Measurements from ENCODE around the gene OR2J2. TPM values are rescaled to one million over a fixed set of nuclear protein-coding genes. Genes with fewer than 3 reads are reported as not detected.
"Not testable (repeated sequence)": the region's sequence is repeated elsewhere in the genome, so short reads cannot be mapped to it uniquely, and the experiment has no call there.

The OR2J2 gene
- under 1 TPM in 1 of 2 donors, not detected in 1; 0.74 TPM for total RNA-seq

DNA sequence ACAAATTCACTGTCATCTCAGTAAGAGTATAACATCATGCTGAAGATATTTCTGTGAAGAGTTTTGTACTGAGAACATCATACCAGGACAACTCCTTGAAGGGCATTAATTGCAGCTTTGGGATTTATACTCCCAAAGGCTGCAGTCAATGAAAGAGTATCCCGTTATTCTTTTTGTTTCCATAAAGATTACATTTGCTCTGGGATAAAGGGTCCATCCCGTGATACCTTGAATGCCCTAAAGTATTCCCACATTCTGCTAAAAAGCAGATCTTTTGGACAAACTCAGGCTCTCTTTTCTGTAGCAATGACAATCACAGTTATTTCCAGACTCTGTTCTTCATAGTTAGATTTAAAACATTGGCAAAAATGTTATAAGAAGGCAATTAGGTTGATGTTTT is at the start of gene OR2J2:
Gene OR2J2 (plus strand): TSS at position 301 of the 400 bp plus-strand sequence. CDS start 2,729 bp downstream, outside the sequence.
- H3K27me3 ChIP-seq (replicated peaks; ENCODE audit: insufficient read depth); H3K4me3 ChIP-seq; DNase-seq (ENCODE audit: low spot score); H3K27ac ChIP-seq; H3K9me3 ChIP-seq; H3K36me3 ChIP-seq; intact Hi-C loops (cut with DNase I); H3K4me1 ChIP-seq (replicated peaks): not testable (repeated sequence)
- 75% methylated on average over 2 of the region's 2 CpGs for WGBS

- no peak for DNase-seq (ENCODE audit: low spot score)
- no peak for TF ChIP-seq POLR2A (IDR thresholded peaks at IDR 0.05)
- TF ChIP-seq, protein P1, sequence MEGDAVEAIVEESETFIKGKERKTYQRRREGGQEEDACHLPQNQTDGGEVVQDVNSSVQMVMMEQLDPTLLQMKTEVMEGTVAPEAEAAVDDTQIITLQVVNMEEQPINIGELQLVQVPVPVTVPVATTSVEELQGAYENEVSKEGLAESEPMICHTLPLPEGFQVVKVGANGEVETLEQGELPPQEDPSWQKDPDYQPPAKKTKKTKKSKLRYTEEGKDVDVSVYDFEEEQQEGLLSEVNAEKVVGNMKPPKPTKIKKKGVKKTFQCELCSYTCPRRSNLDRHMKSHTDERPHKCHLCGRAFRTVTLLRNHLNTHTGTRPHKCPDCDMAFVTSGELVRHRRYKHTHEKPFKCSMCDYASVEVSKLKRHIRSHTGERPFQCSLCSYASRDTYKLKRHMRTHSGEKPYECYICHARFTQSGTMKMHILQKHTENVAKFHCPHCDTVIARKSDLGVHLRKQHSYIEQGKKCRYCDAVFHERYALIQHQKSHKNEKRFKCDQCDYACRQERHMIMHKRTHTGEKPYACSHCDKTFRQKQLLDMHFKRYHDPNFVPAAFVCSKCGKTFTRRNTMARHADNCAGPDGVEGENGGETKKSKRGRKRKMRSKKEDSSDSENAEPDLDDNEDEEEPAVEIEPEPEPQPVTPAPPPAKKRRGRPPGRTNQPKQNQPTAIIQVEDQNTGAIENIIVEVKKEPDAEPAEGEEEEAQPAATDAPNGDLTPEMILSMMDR (IDR thresholded peaks at IDR 0.05), result no peak
- TF ChIP-seq POLR2AphosphoS5 (IDR thresholded peaks at IDR 0.05), result no peak
- no peaks in the 10 kb centered on the region for H3K36me3 ChIP-seq
- 65% methylated on average over 14 of the region's 15 CpGs for WGBS
- no peaks in the 10 kb centered on the region for H3K27me3 ChIP-seq (replicated peaks; ENCODE audit: insufficient read depth)
- no peak overlapping the region for H3K4me3 ChIP-seq
- no peak overlapping the region for H3K27ac ChIP-seq
- intact Hi-C loops (cut with DNase I), result no loop called here
- no peaks in the 10 kb centered on the region for H3K9me3 ChIP-seq
- no peaks in the 10 kb centered on the region for H3K4me1 ChIP-seq (replicated peaks)
Observed at GRCh38 chr6:29129326-29130012, 41.2 kb upstream of the OR2J2 start.

DNA sequence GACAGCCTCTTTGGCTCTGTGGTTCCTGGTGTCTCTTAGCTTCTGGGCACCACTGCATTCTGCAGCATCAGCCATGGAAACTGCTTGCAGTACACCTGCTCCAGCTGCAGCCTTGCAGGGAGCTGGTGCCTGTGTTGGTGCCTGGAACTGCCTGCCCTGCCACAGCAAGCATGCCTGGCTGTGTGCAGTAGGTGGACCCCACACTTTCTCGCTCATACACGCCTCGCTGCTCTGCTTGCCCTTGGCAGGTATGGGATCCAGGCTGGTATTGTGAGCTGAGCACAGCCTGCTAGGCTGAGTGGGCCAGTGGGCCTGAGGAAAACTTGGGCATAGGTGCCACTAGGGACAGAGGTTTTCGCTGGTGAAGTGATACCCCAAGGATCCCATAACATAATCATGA is 40.1 kb upstream of the OR2J2 start:
- TF ChIP-seq, protein P1 (IDR thresholded peaks at IDR 0.05), result no peak
- no peak for TF ChIP-seq POLR2A (IDR thresholded peaks at IDR 0.05)
- 69% methylated on average over 4 of the region's 4 CpGs for WGBS
- no peaks in the 10 kb centered on the region for H3K36me3 ChIP-seq
- no peaks in the 10 kb centered on the region for H3K4me1 ChIP-seq (replicated peaks)
- H3K27me3 ChIP-seq (replicated peaks; ENCODE audit: insufficient read depth), result no peaks in the 10 kb centered on the region
- H3K9me3 ChIP-seq, result no peaks in the 10 kb centered on the region
- H3K4me3 ChIP-seq, result no peak overlapping the region
- DNase-seq (ENCODE audit: low spot score), result no peak
- intact Hi-C loops (cut with DNase I), result no loop called here
- H3K27ac ChIP-seq, result no peak overlapping the region

DNA sequence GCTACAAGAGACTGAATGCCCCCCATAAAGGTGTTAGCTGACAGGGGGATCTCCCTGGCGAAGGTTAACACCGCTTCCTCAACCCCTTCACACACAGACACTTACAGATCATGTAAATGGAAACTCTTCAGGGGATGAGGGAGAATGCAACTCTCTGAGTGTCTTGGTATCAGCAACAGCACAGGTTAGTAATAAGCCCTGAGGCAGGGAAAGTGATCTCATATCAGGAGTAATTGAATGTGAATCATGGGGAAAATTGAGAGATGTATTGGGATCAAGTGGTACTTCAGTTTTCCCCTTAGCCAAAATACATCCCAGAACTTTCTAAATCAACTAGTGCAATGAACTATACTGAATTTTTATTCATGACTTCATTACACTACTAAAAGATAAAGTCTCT is 39.0 kb upstream of the OR2J2 start:
- DNase-seq (ENCODE audit: low spot score), result no peak
- 79% methylated on average over 2 of the region's 2 CpGs for WGBS

DNA sequence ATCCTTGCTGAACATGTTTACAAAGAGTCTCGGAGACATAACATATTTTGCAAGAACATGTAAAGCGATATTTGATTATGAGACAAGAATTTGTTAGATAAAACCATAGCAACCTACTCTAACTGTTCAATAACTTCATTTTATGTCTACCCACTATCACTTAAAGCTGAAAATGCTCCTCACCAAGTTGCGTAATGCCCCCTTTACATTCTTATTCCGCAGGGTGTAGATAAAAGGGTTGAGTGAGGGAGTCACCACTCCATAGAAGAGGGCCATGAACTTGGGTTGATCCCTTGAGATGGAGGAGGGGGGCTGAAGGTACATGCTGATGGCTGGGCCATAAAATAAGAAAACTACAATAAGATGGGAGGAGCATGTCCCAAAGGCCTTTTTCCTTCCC is 33.0 kb upstream of the OR2J2 start:
- H3K9me3 ChIP-seq, result no peaks in the 10 kb centered on the region
- no peaks in the 10 kb centered on the region for H3K36me3 ChIP-seq
- TF ChIP-seq, protein P1 (IDR thresholded peaks at IDR 0.05), result no peak
- TF ChIP-seq POLR2AphosphoS5 (IDR thresholded peaks at IDR 0.05), result no peak
- no peak for TF ChIP-seq POLR2A (IDR thresholded peaks at IDR 0.05)
- H3K4me1 ChIP-seq (replicated peaks), result no peaks in the 10 kb centered on the region
- no peak overlapping the region for H3K4me3 ChIP-seq
- intact Hi-C loops (cut with DNase I), result no loop called here
- H3K27ac ChIP-seq, result no peak overlapping the region
- H3K27me3 ChIP-seq (replicated peaks; ENCODE audit: insufficient read depth), result no peaks in the 10 kb centered on the region
- no peak for DNase-seq (ENCODE audit: low spot score)
- WGBS, result 80% methylated on average over 4 of the region's 4 CpGs

More for the DNA sequence above, 39.0 kb upstream of the OR2J2 start:
- Histone ChIP-seq H3K9me3 (no peaks in the 10 kb centered on the region), H3K36me3 (no peaks in the 10 kb centered on the region), H3K27me3 (replicated peaks; ENCODE audit: insufficient read depth) (no peaks in the 10 kb centered on the region), H3K4me1 (replicated peaks) (no peaks in the 10 kb centered on the region), H3K27ac (no peak overlapping the region), H3K4me3 (no peak overlapping the region)
- TF ChIP-seq, protein P1 (IDR thresholded peaks at IDR 0.05), result no peak
- no peak for TF ChIP-seq POLR2AphosphoS5 (IDR thresholded peaks at IDR 0.05)
- no peak for TF ChIP-seq POLR2A (IDR thresholded peaks at IDR 0.05)
- intact Hi-C loops (cut with DNase I), result no loop called here
